Activated CD8-positive, alpha-beta T cell treated with anti-CD3 and anti-CD28 coated beads, Interleukin-2, amount 10 ng/mL, durations not matched to agents 7 days and 5 days (primary cell): ENCODE data around the gene HOXD8. TPM values are rescaled to one million over a fixed set of nuclear protein-coding genes. Genes with fewer than 3 reads are reported as not detected.

Source experiments
- ATAC-seq: fragments of 150-1000 bp; cut with Tn5 transposase; one replicate; pipeline ENCODE4 v1.10.0; 2021; ENCODE audit warnings: moderate library complexity
- CTCF ChIA-PET: fragments of 350-600 bp; sonication (Branson Sonifier 250); formaldehyde crosslinking; loops from one replicate; lab custom pipeline; 2021; ENCODE audit warnings: antibody characterized with exemption; lab: Charles Lee
- POLR2A ChIA-PET: fragments of 350-600 bp; sonication (Branson Sonifier 250); formaldehyde crosslinking; loops from one replicate; lab custom pipeline; 2021; ENCODE audit warnings: antibody characterized with exemption; lab: Charles Lee
- DNase-seq: peaks from one replicate; pipeline ENCODE4 v3.0.0-alpha.2; 2020
- H3K27ac Mint-ChIP-seq: one replicate; pipeline ENCODE4 v1.8.0; 2021; ENCODE audit warnings: mild to moderate bottlenecking, mixed read lengths
- H3K27me3 Mint-ChIP-seq: one replicate; pipeline ENCODE4 v1.8.0; 2021; ENCODE audit warnings: low read depth, mixed read lengths
- H3K36me3 Mint-ChIP-seq: one replicate; pipeline ENCODE4 v1.8.0; 2021; ENCODE audit warnings: low read depth, mixed read lengths
- H3K4me1 Mint-ChIP-seq: one replicate; pipeline ENCODE4 v1.8.0; 2021; ENCODE audit warnings: low read depth, mixed read lengths
- H3K4me3 Mint-ChIP-seq: one replicate; pipeline ENCODE4 v1.8.0; 2021; ENCODE audit warnings: mild to moderate bottlenecking, mixed read lengths
- H3K9me3 Mint-ChIP-seq: one replicate; pipeline ENCODE4 v1.8.0; 2022; ENCODE audit warnings: mixed read lengths; ENCODE audit not compliant: insufficient read depth
- total RNA-seq, 2 experiments: library from RNA; stranded (reverse); gene quantifications; one replicate each; pipeline ENCODE4 v1.2.3, GENCODE V29; 2021

HOXD8 gene
- total RNA-seq, 2 experiments from 2014 or later: not detected

DNA sequence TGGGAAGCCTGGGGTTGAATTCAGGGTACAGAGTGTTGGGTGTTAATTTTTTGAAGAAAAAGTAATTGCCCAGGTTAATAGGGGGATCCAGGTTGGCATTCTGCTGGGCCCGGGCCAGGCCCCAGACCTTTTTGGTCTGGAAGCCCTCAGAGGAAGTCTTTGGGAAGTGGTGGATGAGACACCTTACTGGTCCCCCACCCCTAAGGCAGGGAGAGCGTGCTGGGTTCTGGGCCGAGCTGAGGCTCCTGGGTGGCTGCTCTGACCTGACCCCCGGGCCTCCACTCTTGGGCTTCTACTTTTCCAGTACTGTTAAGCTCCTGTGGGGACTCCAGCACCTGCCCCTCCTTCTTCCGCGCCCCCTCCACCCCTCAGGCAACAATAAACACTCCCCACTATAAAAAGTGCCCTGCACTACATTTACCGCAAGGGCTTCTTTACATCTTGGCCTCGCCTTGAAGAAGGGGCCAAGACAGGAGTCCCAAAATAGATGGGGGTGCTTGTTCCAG is 26.8 kb downstream of the HOXD8 start:
- no peak for ATAC-seq
- CTCF ChIA-PET: interaction anchor here (1.5 kb wide), 1 partner anchor 16 kb away, joined by 6 read pairs; no protein-coding TSS in a partner anchor
- H3K4me3 Mint-ChIP-seq: no peak overlapping the region

DNA sequence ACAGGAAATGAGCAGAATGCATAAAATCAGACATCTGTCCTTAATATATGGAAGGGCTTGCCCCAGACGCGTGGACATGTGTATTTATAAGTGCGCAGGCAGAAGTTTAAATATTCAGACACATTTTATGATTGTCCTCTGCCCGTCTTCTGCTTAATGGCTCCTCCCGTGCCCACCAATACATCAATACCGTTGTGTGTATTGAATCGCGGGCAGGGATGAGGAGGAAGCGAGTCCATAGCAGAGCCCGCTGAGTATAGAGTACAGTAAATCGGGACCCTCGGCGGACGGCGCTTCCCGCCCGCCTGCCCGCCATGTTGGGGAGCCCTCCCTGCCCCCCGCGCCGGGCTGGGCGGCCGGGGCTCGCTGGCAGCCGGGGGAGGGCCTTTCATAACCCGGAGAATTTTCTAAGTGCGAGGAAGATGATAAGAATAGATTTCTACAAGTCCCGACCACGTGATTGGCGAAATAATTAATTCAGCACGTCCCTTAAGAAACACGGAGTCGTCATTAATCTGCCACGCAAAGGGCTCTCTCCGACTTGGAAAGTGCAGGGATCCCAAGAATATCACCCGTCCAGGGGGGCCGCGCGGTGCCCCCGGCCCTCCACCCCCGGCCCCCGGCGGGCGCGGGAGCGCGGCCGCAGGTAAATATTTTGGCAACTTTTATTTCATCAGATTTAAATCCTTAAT is 27.4 kb downstream of the HOXD8 start, which contains the start of gene HOXD3:
TSS of gene HOXD3 (plus strand) at position 501 of the 692 bp plus-strand sequence. CDS start 11,808 bp downstream, outside the sequence.
- ATAC-seq: no peak
- peaks cover 8% of the 10 kb centered on the region for H3K36me3 Mint-ChIP-seq
- DNase-seq: no peak
- no peaks in the 10 kb centered on the region for H3K9me3 Mint-ChIP-seq
- H3K27ac Mint-ChIP-seq: peak within 1 kb of the TSS; percentile 16
- H3K4me3 Mint-ChIP-seq: peak within 1 kb of the TSS; percentile 30
- H3K4me1 Mint-ChIP-seq: peaks cover 11% of the 10 kb centered on the region
- POLR2A ChIA-PET: no interaction called here
- CTCF ChIA-PET: interaction anchor here (2.1 kb wide), 1 partner anchor 298 kb away, joined by 4 read pairs; no protein-coding TSS in a partner anchor
- peaks cover 81% of the 10 kb centered on the region for H3K27me3 Mint-ChIP-seq

More for the DNA sequence above, 26.8 kb downstream of the HOXD8 start:
- peaks cover 11% of the 10 kb centered on the region for H3K4me1 Mint-ChIP-seq
- POLR2A ChIA-PET: no interaction called here
- H3K27me3 Mint-ChIP-seq: peaks cover 78% of the 10 kb centered on the region
- H3K9me3 Mint-ChIP-seq: no peaks in the 10 kb centered on the region
- H3K27ac Mint-ChIP-seq: no peak overlapping the region
- DNase-seq: no peak
- H3K36me3 Mint-ChIP-seq: peaks cover 8% of the 10 kb centered on the region

DNA sequence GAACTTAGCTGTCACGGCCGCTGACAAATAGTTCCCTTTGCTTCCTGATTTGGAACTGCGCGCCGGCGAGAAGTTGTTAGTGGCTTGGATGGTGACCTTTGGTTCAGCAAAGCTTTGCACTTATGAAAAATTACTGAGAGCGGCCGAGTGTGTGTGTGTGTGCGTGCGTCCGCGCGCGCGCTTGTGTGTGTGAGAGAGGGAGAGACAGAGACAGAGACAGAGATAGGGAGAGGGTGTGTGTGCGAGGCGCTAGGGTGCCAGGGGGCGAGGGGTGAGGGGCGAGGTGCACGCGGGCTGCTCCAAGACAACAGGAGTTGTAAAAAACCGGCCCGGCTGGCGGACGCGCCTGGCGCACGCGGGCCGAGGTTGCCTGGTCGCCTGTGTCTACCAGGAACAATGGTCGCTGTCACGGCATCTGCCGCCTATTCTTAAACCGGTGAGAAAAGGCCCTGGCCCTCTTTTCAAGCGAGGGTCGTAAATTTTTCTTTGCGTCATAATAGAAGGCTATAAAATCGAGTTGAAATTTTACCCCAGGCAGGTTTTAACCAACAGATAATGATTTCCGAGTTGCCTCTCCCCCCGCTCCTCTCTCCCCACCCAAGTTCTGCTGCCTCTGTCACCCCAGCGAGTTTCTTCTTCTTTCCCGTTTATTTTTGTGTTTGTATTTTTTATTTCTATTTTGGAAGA is 28.1 kb downstream of the HOXD8 start:
- Mint-ChIP-seq H3K9me3 (no peaks in the 10 kb centered on the region), H3K27me3 (peaks cover 82% of the 10 kb centered on the region), H3K4me3 (peak overlapping the region; percentile 30), H3K36me3 (peaks cover 8% of the 10 kb centered on the region), H3K27ac (peak overlapping the region; percentile 16), H3K4me1 (peaks cover 11% of the 10 kb centered on the region)
- DNase-seq (no peak), ATAC-seq (no peak)
- ChIA-PET CTCF (interaction anchor here (2.1 kb wide), 1 partner anchor 297 kb away, joined by 4 read pairs; no protein-coding TSS in a partner anchor), POLR2A (no interaction called here)

DNA sequence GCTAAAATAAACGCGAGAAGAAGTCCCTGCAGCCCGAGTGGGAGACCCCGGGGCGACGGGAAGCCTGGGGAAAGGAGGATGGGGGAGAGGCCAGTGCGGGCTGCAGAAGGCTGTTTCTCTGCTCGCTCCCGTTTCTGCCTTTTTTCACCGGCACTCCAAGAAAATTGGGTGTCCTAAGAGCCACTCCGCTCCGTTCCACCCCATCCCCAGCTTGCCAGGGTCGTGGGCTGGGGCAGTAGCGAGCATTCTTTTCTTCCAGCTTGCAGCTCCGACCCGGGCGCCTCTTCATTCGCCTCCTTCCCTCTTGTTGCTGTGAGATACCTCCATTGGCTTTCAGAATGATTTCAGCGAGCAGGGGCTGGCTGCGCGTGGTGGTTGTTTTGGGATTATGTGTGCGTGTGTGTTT is 28.7 kb downstream of the HOXD8 start:
- H3K27me3 Mint-ChIP-seq: peaks cover 81% of the 10 kb centered on the region
- H3K4me3 Mint-ChIP-seq: peak overlapping the region; percentile 10
- peaks cover 8% of the 10 kb centered on the region for H3K36me3 Mint-ChIP-seq
- no peak for DNase-seq
- H3K27ac Mint-ChIP-seq: peak overlapping the region; percentile 11
- no peaks in the 10 kb centered on the region for H3K9me3 Mint-ChIP-seq
- CTCF ChIA-PET: interaction anchor here (2.1 kb wide), 1 partner anchor 297 kb away, joined by 4 read pairs; no protein-coding TSS in a partner anchor
- peaks cover 11% of the 10 kb centered on the region for H3K4me1 Mint-ChIP-seq
- no peak for ATAC-seq
- POLR2A ChIA-PET: no interaction called here

DNA sequence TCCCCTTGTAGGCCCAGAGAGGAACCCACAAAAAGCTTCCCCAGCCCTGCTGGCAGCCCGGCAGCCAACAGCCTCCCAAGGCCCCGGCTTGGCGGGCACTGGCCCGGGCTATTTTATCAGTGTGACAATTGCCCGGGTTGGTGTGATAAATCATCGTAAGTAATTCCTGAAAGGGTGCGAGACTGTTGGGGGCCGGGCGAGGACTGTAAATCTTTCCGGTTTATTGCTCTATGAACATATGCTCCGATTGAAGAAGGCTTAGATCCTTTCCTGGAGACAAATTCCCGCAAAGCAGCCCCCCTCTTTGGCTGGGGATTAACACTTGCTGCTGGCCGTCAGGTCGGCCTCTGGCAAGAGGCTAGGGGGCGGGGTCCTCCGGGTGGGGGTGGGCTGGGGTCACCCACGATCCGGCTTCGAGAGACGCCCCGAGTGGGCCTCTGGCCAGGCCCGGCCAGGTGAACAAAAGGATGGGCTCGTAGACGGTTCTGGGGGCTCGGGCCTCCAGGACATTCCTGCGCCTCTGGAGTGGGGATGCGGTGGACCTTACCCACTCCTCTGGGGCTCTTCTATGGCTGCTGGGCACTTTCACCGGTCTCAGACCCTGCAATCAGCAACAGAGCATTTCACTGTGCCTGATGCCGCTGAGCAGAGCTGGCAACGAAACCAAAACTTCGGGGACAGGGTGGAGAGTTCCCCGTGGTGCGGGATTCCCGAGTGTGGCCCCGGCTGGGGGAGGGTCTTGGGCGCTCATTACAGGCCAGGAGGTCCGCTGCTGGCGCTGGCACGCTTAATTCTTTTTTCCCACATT is 29.6 kb downstream of the HOXD8 start:
- peaks cover 83% of the 10 kb centered on the region for H3K27me3 Mint-ChIP-seq
- no peak for DNase-seq
- H3K9me3 Mint-ChIP-seq: no peaks in the 10 kb centered on the region
- peaks cover 8% of the 10 kb centered on the region for H3K36me3 Mint-ChIP-seq
- POLR2A ChIA-PET: no interaction called here
- CTCF ChIA-PET: interaction anchor here (1.5 to 2.1 kb wide), 2 partner anchors 20 to 296 kb away, joined by 3 to 4 read pairs; no protein-coding TSS in a partner anchor
- no peak overlapping the region for H3K27ac Mint-ChIP-seq
- peaks cover 11% of the 10 kb centered on the region for H3K4me1 Mint-ChIP-seq
- no peak for ATAC-seq
- H3K4me3 Mint-ChIP-seq: no peak overlapping the region

DNA sequence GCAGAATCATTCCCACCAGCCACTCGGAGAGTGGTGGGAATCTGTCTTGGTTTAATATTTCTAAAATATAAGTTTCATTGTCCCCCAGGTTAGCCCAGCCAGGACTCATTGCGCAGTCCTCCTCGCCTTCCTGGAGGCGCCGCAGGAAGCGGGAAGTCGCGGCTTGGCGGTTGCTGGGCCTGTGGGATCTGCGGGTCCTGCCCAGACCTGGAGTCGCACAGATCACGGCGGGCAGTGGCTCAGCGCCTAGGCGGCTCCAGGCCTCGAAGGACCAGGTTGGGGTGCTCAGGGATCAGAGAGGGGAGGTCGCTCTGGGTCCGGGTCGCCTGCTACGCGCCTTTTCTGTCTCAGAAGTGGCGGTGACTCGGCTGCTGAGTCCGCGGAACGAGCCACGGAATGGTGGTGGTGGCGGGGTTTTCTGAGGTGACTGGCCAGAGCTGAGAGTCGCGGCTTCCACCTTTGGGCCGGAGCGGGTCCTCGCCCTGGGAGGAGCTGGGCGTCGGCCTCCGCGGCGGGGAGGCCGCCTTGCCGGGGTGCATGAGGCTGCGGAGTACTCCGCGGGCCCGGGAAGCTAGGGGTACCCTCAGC is 30.3 kb downstream of the HOXD8 start:
- no peak for ATAC-seq
- H3K27me3 Mint-ChIP-seq: peaks cover 84% of the 10 kb centered on the region
- H3K9me3 Mint-ChIP-seq: no peaks in the 10 kb centered on the region
- ChIA-PET CTCF (interaction anchor here (1.1 to 1.5 kb wide), 3 partner anchors 21 to 394 kb away, joined by 3 read pairs; no protein-coding TSS in a partner anchor), POLR2A (no interaction called here)
- peaks cover 11% of the 10 kb centered on the region for H3K36me3 Mint-ChIP-seq
- no peak for DNase-seq
- H3K27ac Mint-ChIP-seq: no peak overlapping the region
- H3K4me3 Mint-ChIP-seq: peak overlapping the region; percentile 15
- peaks cover 13% of the 10 kb centered on the region for H3K4me1 Mint-ChIP-seq

DNA sequence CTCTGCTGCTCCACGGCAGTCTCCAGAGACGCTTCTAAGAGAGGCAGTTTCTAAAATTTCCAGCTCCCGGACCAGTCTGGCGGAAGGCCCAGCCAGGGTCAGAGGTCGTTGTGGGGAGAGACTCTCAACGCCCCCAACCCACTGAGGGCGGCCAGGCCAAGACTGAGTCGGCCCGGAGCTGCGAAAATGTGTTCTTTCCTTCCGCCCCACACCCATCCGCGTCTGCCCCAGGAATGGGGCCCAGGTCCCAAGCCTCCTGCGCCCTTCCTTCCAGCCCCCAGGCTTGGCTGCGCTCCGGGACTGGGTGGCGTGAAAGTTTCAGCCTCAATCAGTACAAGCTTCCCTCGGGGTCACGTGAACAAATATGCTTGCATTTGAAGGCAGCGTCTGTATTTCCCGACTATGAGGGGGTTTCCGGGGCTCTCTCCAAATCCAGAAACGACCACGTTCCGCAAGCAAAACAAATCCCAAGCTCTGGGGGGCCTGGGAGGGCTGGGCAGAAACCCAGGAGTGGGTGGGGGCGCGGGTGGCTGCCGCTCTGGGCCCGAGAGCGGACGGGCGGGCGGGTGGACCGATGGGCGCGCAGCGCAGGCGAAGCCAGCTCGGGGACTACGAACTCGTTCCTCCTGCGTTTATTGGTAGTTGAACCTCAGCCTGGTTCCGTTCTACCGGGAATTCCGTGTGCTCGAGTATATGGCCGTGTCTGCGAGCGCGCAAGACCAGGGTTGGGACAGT is 30.9 kb downstream of the HOXD8 start:
- Mint-ChIP-seq H3K27me3 (peaks cover 83% of the 10 kb centered on the region), H3K27ac (no peak overlapping the region), H3K4me3 (no peak overlapping the region), H3K36me3 (peaks cover 11% of the 10 kb centered on the region), H3K9me3 (no peaks in the 10 kb centered on the region), H3K4me1 (peaks cover 13% of the 10 kb centered on the region)
- CTCF ChIA-PET: interaction anchor here (1.1 to 1.5 kb wide), 3 partner anchors 21 to 394 kb away, joined by 3 read pairs; no protein-coding TSS in a partner anchor
- DNase-seq (no peak), ATAC-seq (no peak)
- POLR2A ChIA-PET: no interaction called here

DNA sequence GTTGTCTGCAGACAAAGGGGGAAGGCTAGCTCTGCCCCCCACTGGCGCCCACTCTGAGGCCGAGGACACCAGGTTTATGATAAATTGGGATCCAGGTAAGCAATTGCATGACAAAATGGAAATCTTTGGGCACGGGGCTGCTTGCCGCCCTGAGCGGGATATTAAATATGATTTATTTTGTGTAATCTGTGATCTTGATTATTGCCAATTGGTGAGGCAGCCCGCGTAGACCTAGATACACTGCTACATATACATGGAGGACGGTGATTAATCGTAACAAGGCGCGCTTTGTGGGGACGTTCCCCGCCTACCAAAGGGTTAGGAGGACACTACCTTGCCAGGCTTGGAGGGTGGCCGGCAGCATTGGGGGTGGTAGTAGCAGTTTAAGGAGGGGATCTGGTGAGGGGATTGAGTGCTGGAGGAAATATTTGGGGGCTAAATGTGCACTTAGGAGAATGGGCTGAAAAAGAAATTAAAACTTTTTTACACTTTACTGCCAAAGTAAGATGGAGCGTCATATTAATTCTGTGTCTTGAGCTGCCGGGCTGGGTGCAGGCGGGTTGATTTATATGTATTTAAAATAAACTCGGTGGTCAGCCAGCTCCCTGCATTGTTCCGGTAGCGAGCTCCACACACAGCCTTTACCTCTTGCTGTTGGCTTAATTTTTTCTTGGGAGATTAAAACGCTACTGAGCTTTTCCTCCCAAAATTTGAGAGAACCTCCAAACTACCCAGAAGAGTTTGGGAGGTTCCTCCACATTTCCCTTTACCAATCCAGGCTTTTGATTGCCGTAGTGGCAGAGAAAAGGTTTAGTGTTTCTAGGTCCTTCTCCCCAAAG is 31.7 kb downstream of the HOXD8 start:
- no peak for ATAC-seq
- POLR2A ChIA-PET: interaction anchor here (0.6 to 0.8 kb wide), 2 partner anchors 76 to 103 kb away, joined by 3 read pairs; no protein-coding TSS in a partner anchor
- CTCF ChIA-PET: interaction anchor here (1.1 to 2.3 kb wide), 9 partner anchors 20 to 987 kb away, joined by 3 to 17 read pairs (median 5); no protein-coding TSS in a partner anchor
- Mint-ChIP-seq H3K4me3 (no peak overlapping the region), H3K9me3 (no peaks in the 10 kb centered on the region), H3K27ac (no peak overlapping the region), H3K4me1 (peaks cover 13% of the 10 kb centered on the region), H3K36me3 (peaks cover 11% of the 10 kb centered on the region), H3K27me3 (peaks cover 86% of the 10 kb centered on the region)
- no peak for DNase-seq

DNA sequence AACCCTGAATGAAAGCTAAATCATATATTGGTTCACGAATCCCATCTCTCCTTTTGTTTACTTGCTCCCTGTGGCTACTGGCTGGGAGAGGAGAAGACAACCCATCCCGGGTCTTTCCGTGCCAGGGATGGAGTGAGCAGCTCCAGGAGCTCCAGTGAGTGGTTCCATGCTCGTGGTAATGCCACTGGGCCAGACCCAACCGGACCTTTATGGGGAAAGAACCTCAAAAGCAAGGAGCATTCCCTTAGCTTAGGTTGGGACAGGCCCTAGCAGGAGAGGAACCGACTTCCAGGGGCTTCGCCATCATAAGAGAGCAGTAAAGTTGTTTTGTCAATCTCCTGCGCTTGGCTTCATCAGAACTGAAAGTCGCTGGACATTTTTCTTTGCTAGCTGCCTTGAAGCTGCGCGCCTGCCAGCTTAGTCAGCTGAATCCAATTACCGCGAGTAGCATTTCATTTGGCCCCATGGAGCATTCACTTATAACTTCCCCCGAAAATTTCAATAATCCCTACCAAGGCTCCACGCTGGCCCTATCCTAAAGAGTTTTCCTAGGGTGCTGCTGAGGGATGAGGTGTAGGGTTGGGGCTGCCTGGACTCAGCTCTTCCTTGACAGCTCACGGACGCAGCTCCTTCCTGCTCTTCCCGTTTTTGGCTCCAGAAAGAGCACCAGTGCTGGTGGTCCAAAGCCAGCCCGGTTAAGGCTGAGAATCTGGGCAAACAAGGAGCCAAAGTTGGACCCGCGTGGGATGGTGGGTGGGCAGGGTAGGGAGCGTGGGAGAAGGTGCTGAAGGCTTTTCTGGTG is 32.5 kb downstream of the HOXD8 start:
- ATAC-seq (no peak), DNase-seq (no peak)
- Mint-ChIP-seq H3K27me3 (peaks cover 86% of the 10 kb centered on the region), H3K4me3 (no peak overlapping the region), H3K4me1 (peaks cover 13% of the 10 kb centered on the region), H3K36me3 (peaks cover 11% of the 10 kb centered on the region), H3K9me3 (no peaks in the 10 kb centered on the region), H3K27ac (no peak overlapping the region)
- POLR2A ChIA-PET: interaction anchor here (0.6 to 0.8 kb wide), 2 partner anchors 77 to 103 kb away, joined by 3 read pairs; no protein-coding TSS in a partner anchor
- CTCF ChIA-PET: interaction anchor here (1.1 to 2.3 kb wide), 9 partner anchors 21 to 987 kb away, joined by 3 to 17 read pairs (median 5); no protein-coding TSS in a partner anchor
